OCI-LY3 (cell line): ENCODE results near the gene AKIRIN2.

Source experiments
- EZH2phosphoT487 ChIP-seq: fragments of 200-600 bp; shearing (Covaris generic); IDR thresholded peaks from 2 replicates; pipeline ENCODE4 v1.6.1; 2018; ENCODE audit warnings: antibody characterized with exemption, mixed run types, low read depth
- TF ChIP-seq, protein P1 (sequence below): fragments of 200-600, 300-600 bp; sonication (generic); IDR thresholded peaks from 2 replicates; pipeline ENCODE4 v1.5.1; 2014; ENCODE audit warnings: antibody characterized with exemption, low read length, low read depth

DNA sequence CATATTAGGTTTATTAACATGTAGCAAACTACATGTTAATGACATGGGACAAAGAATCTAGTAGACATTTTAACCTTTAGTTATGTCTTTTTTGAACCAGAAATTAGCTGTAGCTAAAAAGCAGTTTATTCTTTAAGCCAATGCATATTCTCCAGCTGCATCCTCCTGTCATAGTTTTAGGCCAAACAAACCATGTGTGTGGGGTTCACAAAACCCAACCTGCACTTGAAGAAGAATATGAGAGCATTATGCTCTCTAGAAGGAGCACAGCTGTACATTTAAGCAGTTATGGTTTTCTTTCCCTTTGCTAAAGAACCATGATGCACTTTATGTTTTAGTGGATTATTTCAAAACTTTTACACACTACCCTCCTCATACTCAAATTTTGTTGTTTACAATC lies 46.2 kb downstream of the AKIRIN2 start:
- TF ChIP-seq, protein P1, sequence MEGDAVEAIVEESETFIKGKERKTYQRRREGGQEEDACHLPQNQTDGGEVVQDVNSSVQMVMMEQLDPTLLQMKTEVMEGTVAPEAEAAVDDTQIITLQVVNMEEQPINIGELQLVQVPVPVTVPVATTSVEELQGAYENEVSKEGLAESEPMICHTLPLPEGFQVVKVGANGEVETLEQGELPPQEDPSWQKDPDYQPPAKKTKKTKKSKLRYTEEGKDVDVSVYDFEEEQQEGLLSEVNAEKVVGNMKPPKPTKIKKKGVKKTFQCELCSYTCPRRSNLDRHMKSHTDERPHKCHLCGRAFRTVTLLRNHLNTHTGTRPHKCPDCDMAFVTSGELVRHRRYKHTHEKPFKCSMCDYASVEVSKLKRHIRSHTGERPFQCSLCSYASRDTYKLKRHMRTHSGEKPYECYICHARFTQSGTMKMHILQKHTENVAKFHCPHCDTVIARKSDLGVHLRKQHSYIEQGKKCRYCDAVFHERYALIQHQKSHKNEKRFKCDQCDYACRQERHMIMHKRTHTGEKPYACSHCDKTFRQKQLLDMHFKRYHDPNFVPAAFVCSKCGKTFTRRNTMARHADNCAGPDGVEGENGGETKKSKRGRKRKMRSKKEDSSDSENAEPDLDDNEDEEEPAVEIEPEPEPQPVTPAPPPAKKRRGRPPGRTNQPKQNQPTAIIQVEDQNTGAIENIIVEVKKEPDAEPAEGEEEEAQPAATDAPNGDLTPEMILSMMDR: no peak
- TF ChIP-seq EZH2phosphoT487: no peak
